HepG2 (cell line): ENCODE measurements around the gene TCF12.

Source experiments
- ATF7 ChIP-seq, 2 experiments: fragments of 450-650 bp in 1 of 2; sonication (generic) in 1 of 2; formaldehyde crosslinking in 1 of 2; IDR thresholded peaks; 2 replicates each; pipeline versions ENCODE4 v1.4.0 to v1.6.1; 2016 to 2020; ENCODE audit warnings: antibody characterized with exemption in 1 of 2, mild to moderate bottlenecking in 1 of 2, missing genetic modification reagents in 1 of 2
- CBX5 ChIP-seq: sonication (generic); formaldehyde crosslinking; IDR thresholded peaks from 2 replicates; pipeline ENCODE4 v1.4.0; 2020; ENCODE audit warnings: missing genetic modification reagents, borderline replicate concordance
- JUN ChIP-seq: sonication (generic); formaldehyde crosslinking; IDR thresholded peaks from 2 replicates; pipeline ENCODE4 v1.4.0; 2020; ENCODE audit warnings: mild to moderate bottlenecking, missing genetic modification reagents
- RAD21 ChIP-seq: fragments of 450-650 bp; formaldehyde crosslinking; IDR thresholded peaks from 2 replicates; pipeline ENCODE4 v1.5.0; 2020; ENCODE audit warnings: mild to moderate bottlenecking
- SMC3 ChIP-seq: IDR thresholded peaks from 2 replicates; pipeline ENCODE4 v1.6.1; 2011; ENCODE audit warnings: low read length, improper control_type of control experiment
- TBP ChIP-seq: sonication (generic); formaldehyde crosslinking; IDR thresholded peaks from 2 replicates; pipeline ENCODE4 v1.5.0; 2020; ENCODE audit warnings: missing genetic modification reagents
- ZBTB39 ChIP-seq: sonication (generic); formaldehyde crosslinking; IDR thresholded peaks from 2 replicates; pipeline ENCODE4 v1.5.0; 2020; ENCODE audit warnings: missing genetic modification reagents
- ZNF34 ChIP-seq: sonication (generic); formaldehyde crosslinking; IDR thresholded peaks from 2 replicates; pipeline ENCODE4 v1.4.0; 2020; ENCODE audit warnings: mild to moderate bottlenecking, missing genetic modification reagents, borderline replicate concordance
- ZNF567 ChIP-seq: sonication (generic); formaldehyde crosslinking; IDR thresholded peaks from 2 replicates; pipeline ENCODE4 v1.8.1; 2023; ENCODE audit warnings: mild to moderate bottlenecking, missing genetic modification reagents, borderline replicate concordance
- ZNF674 ChIP-seq: sonication (generic); formaldehyde crosslinking; IDR thresholded peaks from 2 replicates; pipeline ENCODE4 v1.5.0; 2020; ENCODE audit warnings: low read depth, mild to moderate bottlenecking, missing genetic modification reagents
- ZNF841 ChIP-seq: sonication (generic); formaldehyde crosslinking; IDR thresholded peaks from 2 replicates; pipeline ENCODE4 v1.8.1; 2023; ENCODE audit warnings: missing genetic modification reagents, borderline replicate concordance
- TF ChIP-seq, protein P1 (sequence below): sonication (generic); formaldehyde crosslinking; IDR thresholded peaks from 2 replicates; pipeline ENCODE4 v1.4.0; 2020; ENCODE audit warnings: low read depth, missing genetic modification reagents

GRCh38 chr15:57253082-57253481 lies 334.6 kb downstream of the TCF12 start:
- no peak for TF ChIP-seq ZNF567 (CRISPR knock-in tag)
- TF ChIP-seq ZNF841 (CRISPR knock-in tag) = no peak
- no peak for TF ChIP-seq CBX5 (CRISPR knock-in tag)
- no peak for TF ChIP-seq ZNF674 (CRISPR knock-in tag)
- TF ChIP-seq JUN (CRISPR knock-in tag) = no peak
- TF ChIP-seq RAD21 (CRISPR knock-in tag) = no peak
- TF ChIP-seq ZBTB39 (CRISPR knock-in tag) = no peak
- no peak for TF ChIP-seq ZNF34 (CRISPR knock-in tag)
- no peak for TF ChIP-seq TBP (CRISPR knock-in tag)
- TF ChIP-seq, protein P1, sequence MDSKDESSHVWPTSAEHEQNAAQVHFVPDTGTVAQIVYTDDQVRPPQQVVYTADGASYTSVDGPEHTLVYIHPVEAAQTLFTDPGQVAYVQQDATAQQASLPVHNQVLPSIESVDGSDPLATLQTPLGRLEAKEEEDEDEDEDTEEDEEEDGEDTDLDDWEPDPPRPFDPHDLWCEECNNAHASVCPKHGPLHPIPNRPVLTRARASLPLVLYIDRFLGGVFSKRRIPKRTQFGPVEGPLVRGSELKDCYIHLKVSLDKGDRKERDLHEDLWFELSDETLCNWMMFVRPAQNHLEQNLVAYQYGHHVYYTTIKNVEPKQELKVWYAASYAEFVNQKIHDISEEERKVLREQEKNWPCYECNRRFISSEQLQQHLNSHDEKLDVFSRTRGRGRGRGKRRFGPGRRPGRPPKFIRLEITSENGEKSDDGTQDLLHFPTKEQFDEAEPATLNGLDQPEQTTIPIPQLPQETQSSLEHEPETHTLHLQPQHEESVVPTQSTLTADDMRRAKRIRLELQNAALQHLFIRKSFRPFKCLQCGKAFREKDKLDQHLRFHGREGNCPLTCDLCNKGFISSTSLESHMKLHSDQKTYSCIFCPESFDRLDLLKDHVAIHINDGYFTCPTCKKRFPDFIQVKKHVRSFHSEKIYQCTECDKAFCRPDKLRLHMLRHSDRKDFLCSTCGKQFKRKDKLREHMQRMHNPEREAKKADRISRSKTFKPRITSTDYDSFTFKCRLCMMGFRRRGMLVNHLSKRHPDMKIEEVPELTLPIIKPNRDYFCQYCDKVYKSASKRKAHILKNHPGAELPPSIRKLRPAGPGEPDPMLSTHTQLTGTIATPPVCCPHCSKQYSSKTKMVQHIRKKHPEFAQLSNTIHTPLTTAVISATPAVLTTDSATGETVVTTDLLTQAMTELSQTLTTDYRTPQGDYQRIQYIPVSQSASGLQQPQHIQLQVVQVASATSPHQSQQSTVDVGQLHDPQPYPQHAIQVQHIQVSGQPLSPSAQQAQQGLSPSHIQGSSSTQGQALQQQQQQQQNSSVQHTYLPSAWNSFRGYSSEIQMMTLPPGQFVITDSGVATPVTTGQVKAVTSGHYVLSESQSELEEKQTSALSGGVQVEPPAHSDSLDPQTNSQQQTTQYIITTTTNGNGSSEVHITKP = no peak
- TF ChIP-seq ATF7 (IDR thresholded peaks at IDR 0.05) = no peak
- TF ChIP-seq ATF7 (CRISPR knock-in tag; IDR thresholded peaks at IDR 0.05) = no peak
- TF ChIP-seq SMC3 = no peak
